Ovary (tissue), 9 donors: ENCODE results near the gene GALNTL6. TPM values are rescaled to one million over a fixed set of nuclear protein-coding genes. Genes with fewer than 3 reads are reported as not detected.

Source experiments
- DNase-seq, 5 donors: peaks; one replicate each; pipeline ENCODE4 v3.0.0-alpha.2; 2019 to 2020
- H3K27ac ChIP-seq, 2 donors: fragments of 200-600 bp; one replicate each; pipeline versions ENCODE4 v1.5.1 to v1.8.0; 2019 to 2022
- H3K27me3 ChIP-seq: fragments of 200-600 bp; one replicate; pipeline ENCODE4 v1.8.0; 2022
- H3K36me3 ChIP-seq: fragments of 200-600 bp; sonication (generic); one replicate; pipeline ENCODE4 v1.5.1; 2019
- H3K4me1 ChIP-seq: one replicate; pipeline ENCODE4 v1.8.1; 2013; ENCODE audit warnings: mild to moderate bottlenecking, moderate library complexity; ENCODE audit not compliant: insufficient read depth
- H3K4me3 ChIP-seq: fragments of 200-600 bp; sonication (generic); one replicate; pipeline ENCODE4 v1.5.1; 2017
- H3K9me3 ChIP-seq, 2 donors: fragments of 200-600 bp in 1 of 2; sonication (generic) in 1 of 2; one replicate each; pipeline versions ENCODE4 v1.5.1 to v1.8.1; 2013 to 2019; ENCODE audit warnings: mild to moderate bottlenecking in 1 of 2, moderate library complexity in 1 of 2
- CTCF ChIP-seq, 3 donors: fragments of 450-650 bp in 2 of 3; fragments of 200-600 bp in 1 of 3; IDR thresholded peaks; one replicate each; pipeline versions ENCODE4 v1.5.1 to v1.8.0; 2016 to 2022; ENCODE audit warnings: antibody characterized with exemption in 3 of 3, mild to moderate bottlenecking in 1 of 3
- EP300 ChIP-seq: sonication (generic); formaldehyde crosslinking; IDR thresholded peaks from one replicate; pipeline ENCODE4 v1.6.1; 2017; ENCODE audit warnings: antibody characterized with exemption
- POLR2A ChIP-seq: fragments of 450-650 bp; IDR thresholded peaks from one replicate; pipeline ENCODE4 v1.6.1; 2017; ENCODE audit warnings: antibody characterized with exemption, mild to moderate bottlenecking, moderate library complexity
- WGBS, 3 donors: extraction: QIAGEN DNeasy Blood & Tissue Kit in 1 of 3; methylation state at CpG; one replicate each; pipeline versions ENCODE4 v1.1.5 to v1.1.7; 2013 to 2017; 5-methylcytosine and 5-hydroxymethylcytosine counted together
- intact Hi-C, 4 donors: fragments of 100-400 bp; cut with DNase I; formaldehyde crosslinking; loops; one replicate each; pipeline versions ENCODE4 v1.11.0 to v1.15.1; 2022 to 2023
- polyA plus RNA-seq, 2 donors: library from polyadenylated mRNA; stranded (reverse); fragments of 200-250 nt in 1 of 2; fragments of 350-450 nt in 1 of 2; fragmentation: Illumina TruSeq in 1 of 2; extraction: RNeasy Lipid Tissue Mini Kit (QIAGEN cat#74804) in 1 of 2; gene quantifications; one replicate each; pipeline ENCODE4 v1.2.3, GENCODE V29; 2013 to 2014
- total RNA-seq, 7 donors: library from RNA; depleted of rRNA in 2 of 7; stranded (reverse); fragments of >200 nt in 2 of 7; fragmentation: NEBNext Ultra II Directional in 3 of 7; extraction: Animal tissue kit (Norgen Biotek cat#: 25700) in 3 of 7; gene quantifications; one replicate each; pipeline versions ENCODE4 v1.1.0 to v1.2.4, GENCODE V29; 2016 to 2023
- donor health status: DM: no; HTN: no; CAD: no; lungs with moderate emphysema.
- donor health status: DM: no; HTN: no; CAD: no.
- donor health status: Bipolar disorder and iron deficiency.
- donor health status: DM: yes; HTN: yes; CAD: no.
- donor health status: DM: no; HTN: no; CAD: no.
- donor health status: DM: yes; HTN: yes; CAD: no.

Gene GALNTL6
- total and polyA plus RNA-seq, 9 donors: 0.11 to 1.8 TPM; not detected in 7

DNA sequence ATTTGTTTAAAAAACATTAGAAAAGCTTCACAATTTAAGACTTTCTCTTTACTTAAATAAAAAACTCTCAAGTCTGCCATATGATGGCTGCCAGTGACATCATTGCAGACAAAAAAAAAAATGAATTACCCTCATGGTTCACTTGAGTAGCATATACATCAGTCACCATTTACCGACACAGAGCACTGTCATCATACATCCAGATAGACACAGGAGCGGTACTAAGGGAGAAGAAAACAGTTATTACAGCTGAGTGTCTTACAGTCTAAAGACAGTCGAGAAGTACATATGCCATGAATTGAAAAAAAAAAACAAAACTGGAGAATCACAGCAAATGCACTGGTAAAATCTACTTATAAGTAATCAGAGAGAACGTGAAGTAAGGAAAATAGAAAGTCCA lies 949.7 kb downstream of the GALNTL6 start:
- whole genome bisulfite sequencing, 3 donors: 76 to 88% (median 85%) methylated on average over 4 of the region's 4 CpGs
- no peak overlapping the region for H3K4me3 ChIP-seq
- H3K36me3 ChIP-seq: no peaks in the 10 kb centered on the region
- H3K4me1 ChIP-seq: no peaks in the 10 kb centered on the region
- DNase-seq: no peak
- TF ChIP-seq EP300 (no peak), POLR2A (no peak), CTCF (IDR thresholded peaks at IDR 0.05) (no peak)
- H3K9me3 ChIP-seq: no peaks in the 10 kb centered on the region
- intact Hi-C loops: no loop called here
- no peaks in the 10 kb centered on the region for H3K27me3 ChIP-seq
- no peak overlapping the region for H3K27ac ChIP-seq

DNA sequence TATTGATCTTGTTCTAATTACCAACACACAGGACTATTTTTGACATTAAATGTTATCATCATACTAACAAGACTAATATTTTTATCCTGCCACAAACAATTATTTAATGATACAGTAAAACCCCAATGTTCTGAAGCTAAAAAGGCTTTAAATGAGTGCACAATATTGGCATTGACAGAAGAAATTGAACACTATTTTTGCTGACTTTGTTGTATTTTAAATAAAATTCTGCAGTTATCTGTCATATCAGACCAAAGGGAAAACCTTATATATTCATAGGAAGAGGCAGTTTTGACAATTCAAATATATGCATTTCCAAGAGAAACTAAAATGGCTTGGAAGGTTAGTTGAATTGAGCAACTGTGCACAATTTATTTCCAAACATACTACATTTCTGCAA lies 957.6 kb downstream of the GALNTL6 start:
- Histone ChIP-seq H3K4me3 (no peak overlapping the region), H3K27ac (no peak overlapping the region), H3K27me3 (no peaks in the 10 kb centered on the region), H3K9me3 (no peaks in the 10 kb centered on the region), H3K4me1 (no peaks in the 10 kb centered on the region), H3K36me3 (no peaks in the 10 kb centered on the region)
- intact Hi-C loops: no loop called here
- no peak for DNase-seq
- TF ChIP-seq POLR2A (no peak), CTCF (IDR thresholded peaks at IDR 0.05) (no peak), EP300 (no peak)

GRCh38 chr4:172772781-172773180 lies 959.6 kb downstream of the GALNTL6 start:
- H3K27me3 ChIP-seq: no peaks in the 10 kb centered on the region
- DNase-seq: no peak
- no peaks in the 10 kb centered on the region for H3K4me1 ChIP-seq
- no peaks in the 10 kb centered on the region for H3K36me3 ChIP-seq
- intact Hi-C loops: no loop called here
- no peak overlapping the region for H3K4me3 ChIP-seq
- no peak overlapping the region for H3K27ac ChIP-seq
- TF ChIP-seq EP300 (no peak), POLR2A (no peak), CTCF (IDR thresholded peaks at IDR 0.05) (no peak)
- no peaks in the 10 kb centered on the region for H3K9me3 ChIP-seq
- WGBS, 3 donors: 72 to 80% (median 79%) methylated on average over 5 of the region's 5 CpGs

GRCh38 chr4:172776203-172776861 lies 963.1 kb downstream of the GALNTL6 start:
- H3K27ac ChIP-seq: no peak overlapping the region
- 51 to 58% (median 57%) methylated on average over 4 of the region's 4 CpGs for WGBS, 3 donors
- TF ChIP-seq CTCF (IDR thresholded peaks at IDR 0.05): no peak
- no peak for TF ChIP-seq EP300
- no peak for TF ChIP-seq POLR2A
- intact Hi-C loops: no loop called here
- DNase-seq: no peak
- H3K27me3 ChIP-seq: no peaks in the 10 kb centered on the region
- H3K4me1 ChIP-seq: no peaks in the 10 kb centered on the region
- H3K9me3 ChIP-seq: no peaks in the 10 kb centered on the region
- H3K36me3 ChIP-seq: no peaks in the 10 kb centered on the region
- H3K4me3 ChIP-seq: no peak overlapping the region
